NCI-H2029 (cell line): Measurements from ENCODE around the gene PFKFB2.
A peak's percentile ranks its signal among the peaks of the same experiment; 100 is the strongest.

Experiments
- DNase-seq: peaks from one replicate; lab custom pipeline; 2025; lab: John Stamatoyannopoulos, UW

PFKFB2 gene

GRCh38 chr1:207021876-207022596 lies 31.0 kb upstream of the PFKFB2 start:
- DNase-seq = no peak

GRCh38 chr1:207022996-207023679 lies 29.9 kb upstream of the PFKFB2 start:
- DNase-seq = no peak

GRCh38 chr1:207024202-207025145 lies 28.6 kb upstream of the PFKFB2 start:
- no peak for DNase-seq

GRCh38 chr1:207025146-207025880 lies 27.8 kb upstream of the PFKFB2 start:
- no peak for DNase-seq

- no peak for DNase-seq
Observed at GRCh38 chr1:207026104-207026534, 27.0 kb upstream of the PFKFB2 start.

GRCh38 chr1:207027206-207027777 lies 25.8 kb upstream of the PFKFB2 start:
- no peak for DNase-seq

- DNase-seq = no peak
Observed at GRCh38 chr1:207027921-207028320, 25.2 kb upstream of the PFKFB2 start.

- no peak for DNase-seq
Observed at GRCh38 chr1:207028884-207029650, 24.0 kb upstream of the PFKFB2 start.

- no peak for DNase-seq
Observed at GRCh38 chr1:207029701-207030521, 23.2 kb upstream of the PFKFB2 start.

GRCh38 chr1:207030522-207031009 lies 22.5 kb upstream of the PFKFB2 start:
- DNase-seq = no peak

GRCh38 chr1:207031016-207031415 lies 22.1 kb upstream of the PFKFB2 start:
- no peak for DNase-seq

GRCh38 chr1:207031632-207032264 lies 21.3 kb upstream of the PFKFB2 start:
- peak; percentile 43 for DNase-seq

- peak; percentile 89 for DNase-seq
Observed at GRCh38 chr1:207032528-207033017, 20.5 kb upstream of the PFKFB2 start, which contains the start of gene C1orf116. Gene C1orf116, minus strand, starts transcription at chr1:207032756. Its CDS starts 5,158 bp downstream, at chr1:207027598.

- no peak for DNase-seq
Observed at GRCh38 chr1:207033302-207033701, 19.8 kb upstream of the PFKFB2 start.

GRCh38 chr1:207034208-207034607 lies 18.9 kb upstream of the PFKFB2 start:
- DNase-seq = no peak

- no peak for DNase-seq
Observed at GRCh38 chr1:207034998-207035397, 18.1 kb upstream of the PFKFB2 start.

- DNase-seq = no peak
Observed at GRCh38 chr1:207035877-207036551, 17.1 kb upstream of the PFKFB2 start.

GRCh38 chr1:207036865-207037264 lies 16.2 kb upstream of the PFKFB2 start:
- no peak for DNase-seq
